ENCODE data around the gene ONECUT2.

The ONECUT2 gene

DNA sequence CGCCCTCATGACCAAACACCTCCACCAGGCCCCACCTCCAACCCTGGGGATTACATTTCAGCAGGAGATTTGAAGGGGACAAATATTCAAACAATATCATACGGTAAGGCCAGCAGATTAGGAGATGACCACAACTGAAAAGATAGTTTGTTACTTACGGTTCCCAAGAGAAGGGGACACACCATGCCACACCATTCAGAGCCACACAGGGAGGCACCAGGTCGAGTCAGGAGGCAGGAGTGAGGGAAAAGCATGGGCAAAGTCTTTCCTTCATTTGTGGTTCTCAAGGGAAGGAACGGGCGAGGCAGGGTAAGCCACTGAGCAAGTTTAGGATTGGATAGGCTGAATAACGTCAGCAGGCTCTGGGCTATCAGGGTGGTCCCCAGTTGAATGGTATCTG, 94.0 kb downstream of the ONECUT2 start:
- DNase-seq (ENCODE audit: low read depth) = no peak

DNA sequence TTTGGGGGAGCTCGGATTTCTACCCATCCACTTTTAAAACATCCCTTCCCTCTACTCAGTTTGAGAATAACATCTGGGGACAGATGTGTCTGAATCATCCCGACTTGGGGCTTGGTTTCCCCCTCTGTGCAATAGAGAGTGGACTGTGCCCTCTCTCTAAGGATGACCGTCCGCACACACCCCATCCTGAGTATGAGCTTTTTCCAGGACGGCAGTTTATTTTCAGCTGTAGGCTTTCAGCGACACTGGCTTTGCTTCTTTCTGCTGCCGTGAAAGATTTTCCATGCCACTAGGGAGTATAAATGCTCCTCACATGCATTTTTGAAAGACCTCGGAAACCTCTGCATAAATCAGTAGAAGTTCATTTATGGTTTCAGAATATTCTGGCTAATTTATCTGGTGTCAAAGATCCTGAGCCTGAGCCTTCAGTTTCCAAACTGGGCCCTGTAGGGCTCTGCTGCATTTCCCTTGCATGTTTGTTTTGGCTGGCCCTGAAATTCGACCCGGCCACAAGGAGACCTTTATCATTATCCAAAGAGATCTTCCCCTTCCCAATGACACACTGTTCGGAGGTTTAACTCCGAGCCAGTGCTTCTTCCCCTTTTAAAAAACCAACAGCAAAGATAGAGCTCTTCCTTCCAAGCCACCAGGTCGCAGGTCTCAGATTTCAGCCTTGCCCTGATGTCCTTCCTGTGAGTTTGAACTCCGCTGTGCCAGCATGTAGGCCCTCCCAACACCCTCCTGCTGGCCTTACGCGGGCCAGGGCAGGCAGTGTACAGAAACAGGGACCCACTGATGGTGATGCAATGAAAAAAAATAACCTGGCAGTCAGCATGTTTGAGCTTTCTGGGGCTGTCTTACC, 98.1 kb downstream of the ONECUT2 start:
- no peak for DNase-seq (ENCODE audit: low read depth)

DNA sequence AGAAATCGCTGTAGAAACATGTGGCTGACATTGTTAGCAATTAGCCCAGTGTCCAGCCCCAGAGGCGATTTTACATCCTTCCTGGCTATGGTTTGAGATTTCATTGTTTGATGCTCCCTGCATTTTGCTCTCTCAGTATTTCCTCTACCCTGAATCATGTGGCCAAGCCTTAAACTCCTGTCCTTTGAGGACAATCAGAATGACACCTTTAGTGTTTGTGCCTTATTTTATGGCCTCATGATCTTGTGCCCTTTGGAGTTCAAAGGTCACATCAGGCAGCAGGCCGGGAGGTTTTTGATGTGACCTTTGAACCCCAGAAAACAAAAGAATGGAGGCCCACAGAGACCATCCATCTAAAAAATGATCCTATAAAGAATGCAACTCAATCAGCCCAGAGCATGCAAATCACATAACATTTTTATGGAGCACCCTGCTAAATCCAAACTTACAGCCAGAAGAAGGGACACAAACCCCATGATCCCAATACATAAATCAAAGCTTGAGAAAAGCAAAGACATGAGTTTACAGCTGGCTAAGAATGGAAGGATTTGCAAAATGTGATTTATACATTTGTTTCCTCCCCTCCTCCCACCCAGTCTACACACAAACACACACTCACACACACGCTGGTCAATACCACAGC, 98.8 kb downstream of the ONECUT2 start:
- DNase-seq (ENCODE audit: low read depth) = no peak

DNA sequence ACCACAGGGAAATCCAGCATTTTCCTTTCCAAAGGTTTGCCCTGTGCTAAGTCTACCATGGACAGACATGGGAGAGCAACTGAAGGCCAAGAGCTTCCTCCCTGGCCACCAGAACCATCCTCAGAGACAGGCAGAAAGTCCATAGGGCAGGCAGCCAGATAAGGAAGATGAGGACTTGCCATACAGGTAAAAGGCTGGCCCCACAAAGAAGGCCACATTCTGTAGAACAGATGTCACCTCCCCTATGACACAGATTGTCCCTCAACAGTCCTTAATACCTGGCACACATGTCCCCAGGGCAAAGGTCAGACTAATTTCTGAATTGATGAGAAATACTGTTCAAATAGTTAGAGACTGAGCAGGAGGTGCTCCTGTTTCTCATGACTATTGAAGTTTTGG, 99.3 kb downstream of the ONECUT2 start:
- DNase-seq (ENCODE audit: low read depth) = no peak

DNA sequence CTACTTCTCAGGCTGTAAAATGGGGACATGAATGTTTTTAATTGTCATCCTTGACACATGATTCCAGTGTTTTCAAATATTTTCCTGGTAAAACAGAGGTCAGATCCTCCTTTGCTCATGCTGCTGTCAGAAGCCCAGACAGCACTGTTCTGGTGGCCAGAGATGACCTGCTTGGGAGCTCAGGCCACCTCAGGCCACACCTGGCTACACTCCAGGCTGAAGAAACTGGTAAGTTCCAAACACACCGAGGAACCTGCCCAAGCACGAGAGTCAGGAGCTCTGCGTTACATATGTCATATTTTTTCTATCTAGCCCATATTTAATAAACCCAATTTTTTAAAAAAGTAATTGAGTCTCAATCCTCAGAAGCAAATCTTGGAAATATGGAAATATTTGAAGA, 103.4 kb downstream of the ONECUT2 start:
- DNase-seq (ENCODE audit: low read depth) = no peak

DNA sequence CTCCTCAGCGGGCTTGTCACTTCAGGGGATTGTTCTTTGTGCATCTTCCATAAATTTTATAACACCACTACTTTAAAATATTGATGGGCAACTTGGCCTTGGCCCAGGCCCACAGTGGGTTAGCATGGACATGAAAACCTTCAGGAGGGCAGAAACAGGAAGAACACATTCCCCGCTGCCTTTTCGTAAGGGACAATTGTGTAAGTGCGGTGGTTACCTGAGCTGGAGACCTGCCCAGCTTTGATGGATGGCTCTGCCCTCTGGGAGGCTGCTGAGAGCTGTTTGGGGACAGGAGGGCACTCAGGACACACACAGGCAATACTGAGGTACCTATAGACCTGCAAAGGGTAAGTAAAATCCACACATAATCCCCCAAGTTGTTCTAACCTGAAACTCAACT, 104.5 kb downstream of the ONECUT2 start:
- no peak for DNase-seq (ENCODE audit: low read depth)

Measured in stimulated activated CD8-positive, alpha-beta memory T cell treated with anti-CD3 and anti-CD28 coated beads, Interleukin-7, amount 100 ng/mL, for 24 hours (primary cell).